Body of pancreas (tissue), 4 donors: Measurements from ENCODE around the gene CRYBA1.
"Not testable (repeated sequence)": the region's sequence is repeated elsewhere in the genome, so short reads cannot be mapped to it uniquely, and the experiment has no call there.

Experiments
- POLR2A ChIP-seq, 3 donors: fragments of 450-650 bp; IDR thresholded peaks; one replicate each; pipeline ENCODE4 v1.6.1; 2016; ENCODE audit warnings: antibody characterized with exemption in 3 of 3, mild to moderate bottlenecking in 2 of 3
- TF ChIP-seq, protein P1 (sequence below), 7 experiments: fragments of 450-650 bp in 4 of 7; fragments of 200-600 bp in 3 of 7; sonication (generic) in 3 of 7; IDR thresholded peaks; one replicate each; pipeline ENCODE4 v1.5.1; 2016 to 2019; ENCODE audit warnings: antibody characterized with exemption in 7 of 7

DNA sequence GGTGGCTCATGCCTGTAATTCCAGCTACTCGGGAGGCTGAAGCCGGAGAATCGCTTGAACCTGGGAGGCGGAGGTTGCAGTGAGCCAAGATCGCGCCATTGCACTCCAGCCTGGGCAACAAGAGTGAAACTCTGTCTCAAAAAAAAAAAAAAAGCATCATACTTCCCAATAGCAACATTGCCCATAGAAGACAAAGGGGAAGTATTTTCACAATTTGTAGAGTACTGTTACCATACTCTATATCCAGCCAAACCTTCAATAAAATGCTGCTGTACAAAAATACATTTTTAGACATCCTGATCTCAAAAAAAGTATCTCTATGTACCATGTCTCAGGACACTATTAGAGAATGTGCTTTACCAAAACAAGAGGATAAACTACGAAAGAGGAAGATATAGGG lies 11.7 kb upstream of the CRYBA1 start:
- not testable (repeated sequence) for TF ChIP-seq POLR2A (IDR thresholded peaks at IDR 0.05)
- TF ChIP-seq, protein P1, sequence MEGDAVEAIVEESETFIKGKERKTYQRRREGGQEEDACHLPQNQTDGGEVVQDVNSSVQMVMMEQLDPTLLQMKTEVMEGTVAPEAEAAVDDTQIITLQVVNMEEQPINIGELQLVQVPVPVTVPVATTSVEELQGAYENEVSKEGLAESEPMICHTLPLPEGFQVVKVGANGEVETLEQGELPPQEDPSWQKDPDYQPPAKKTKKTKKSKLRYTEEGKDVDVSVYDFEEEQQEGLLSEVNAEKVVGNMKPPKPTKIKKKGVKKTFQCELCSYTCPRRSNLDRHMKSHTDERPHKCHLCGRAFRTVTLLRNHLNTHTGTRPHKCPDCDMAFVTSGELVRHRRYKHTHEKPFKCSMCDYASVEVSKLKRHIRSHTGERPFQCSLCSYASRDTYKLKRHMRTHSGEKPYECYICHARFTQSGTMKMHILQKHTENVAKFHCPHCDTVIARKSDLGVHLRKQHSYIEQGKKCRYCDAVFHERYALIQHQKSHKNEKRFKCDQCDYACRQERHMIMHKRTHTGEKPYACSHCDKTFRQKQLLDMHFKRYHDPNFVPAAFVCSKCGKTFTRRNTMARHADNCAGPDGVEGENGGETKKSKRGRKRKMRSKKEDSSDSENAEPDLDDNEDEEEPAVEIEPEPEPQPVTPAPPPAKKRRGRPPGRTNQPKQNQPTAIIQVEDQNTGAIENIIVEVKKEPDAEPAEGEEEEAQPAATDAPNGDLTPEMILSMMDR (IDR thresholded peaks at IDR 0.05) = not testable (repeated sequence)
